Cerebellar cortex (tissue), 1 donor: Measurements from ENCODE around the gene MYBPC2.
A peak's percentile ranks its signal among the peaks of the same experiment; 100 is the strongest.

Experiments used
- DNase-seq: peaks from one replicate; pipeline ENCODE4 v3.0.0-alpha.2; 2015; ENCODE audit warnings: low spot score

Gene MYBPC2

DNA sequence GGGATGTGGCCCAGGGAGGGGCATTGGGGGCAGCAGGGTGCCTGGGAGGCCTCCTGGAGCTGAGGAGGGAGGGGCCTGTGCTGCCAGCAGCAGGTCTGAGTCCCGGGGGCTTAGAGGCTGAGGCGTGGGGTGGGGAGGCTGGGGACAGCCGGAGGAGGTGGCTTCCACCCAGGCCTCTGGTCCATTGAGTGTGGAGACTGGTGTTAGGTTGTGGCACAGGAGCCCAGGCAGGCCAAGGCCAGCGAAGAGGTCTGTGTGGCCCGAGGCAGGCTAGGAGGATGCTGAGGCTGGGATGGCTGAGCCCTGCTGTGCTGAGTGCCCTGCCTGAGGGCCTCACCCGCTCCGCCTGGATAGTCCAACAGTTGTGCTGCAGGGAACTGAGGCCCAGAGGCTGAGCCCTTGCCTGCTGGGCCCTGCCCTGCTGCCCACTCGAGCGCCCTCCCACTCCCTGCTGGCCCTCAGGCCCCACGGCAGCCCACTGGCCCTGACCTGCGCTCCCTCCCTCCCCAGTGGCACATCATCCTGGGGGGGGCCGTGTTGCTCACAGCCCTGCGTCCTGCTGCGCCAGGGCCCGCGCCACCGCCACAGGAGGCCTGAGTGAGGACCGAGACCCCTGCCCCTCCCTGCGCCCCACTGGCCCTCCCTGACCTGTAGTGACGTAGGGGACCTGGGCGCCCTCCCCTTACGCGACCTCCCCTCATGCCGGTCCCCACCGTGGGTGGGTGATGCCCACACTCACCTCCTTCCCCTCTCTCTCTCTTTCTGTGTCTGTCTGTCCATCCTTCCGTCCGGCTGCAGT lies 48.9 kb downstream of the MYBPC2 start:
- DNase-seq = no peak

- no peak for DNase-seq
Observed at GRCh38 chr19:50482271-50482855, 49.7 kb downstream of the MYBPC2 start.

GRCh38 chr19:50482916-50483315 lies 50.2 kb downstream of the MYBPC2 start:
- no peak for DNase-seq

DNA sequence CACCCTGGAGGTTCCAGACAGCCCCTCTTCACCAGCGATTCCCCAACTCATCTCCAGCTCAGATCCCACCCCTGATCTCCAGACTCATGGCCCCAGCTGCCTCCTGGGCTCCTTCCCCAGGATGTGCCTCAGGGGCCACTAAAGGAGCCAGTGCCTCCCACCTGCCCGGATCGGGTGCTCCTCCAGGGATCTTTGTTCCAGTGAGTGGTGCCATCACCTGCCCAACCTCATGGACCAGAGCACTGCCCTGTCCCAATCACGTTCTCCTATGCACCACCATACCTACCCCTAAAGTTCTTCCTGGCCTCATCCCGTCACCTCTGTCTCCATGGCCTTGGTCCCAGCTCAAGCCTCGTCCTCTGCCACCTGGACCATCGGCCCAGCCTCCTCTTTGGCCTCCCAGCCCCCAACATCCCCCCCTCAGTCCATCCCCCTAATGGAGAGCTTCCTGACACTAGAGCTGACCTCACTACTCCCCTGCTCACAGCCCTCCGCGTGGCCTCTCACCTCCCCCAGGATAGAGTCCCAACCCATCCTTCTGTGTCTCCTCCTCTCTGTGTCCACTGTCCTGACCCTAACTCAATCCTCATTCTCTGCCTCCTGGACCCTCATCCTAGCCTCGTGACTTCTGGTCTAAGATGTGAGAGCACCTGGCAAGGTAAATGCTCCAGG lies 52.7 kb downstream of the MYBPC2 start:
- no peak for DNase-seq

DNA sequence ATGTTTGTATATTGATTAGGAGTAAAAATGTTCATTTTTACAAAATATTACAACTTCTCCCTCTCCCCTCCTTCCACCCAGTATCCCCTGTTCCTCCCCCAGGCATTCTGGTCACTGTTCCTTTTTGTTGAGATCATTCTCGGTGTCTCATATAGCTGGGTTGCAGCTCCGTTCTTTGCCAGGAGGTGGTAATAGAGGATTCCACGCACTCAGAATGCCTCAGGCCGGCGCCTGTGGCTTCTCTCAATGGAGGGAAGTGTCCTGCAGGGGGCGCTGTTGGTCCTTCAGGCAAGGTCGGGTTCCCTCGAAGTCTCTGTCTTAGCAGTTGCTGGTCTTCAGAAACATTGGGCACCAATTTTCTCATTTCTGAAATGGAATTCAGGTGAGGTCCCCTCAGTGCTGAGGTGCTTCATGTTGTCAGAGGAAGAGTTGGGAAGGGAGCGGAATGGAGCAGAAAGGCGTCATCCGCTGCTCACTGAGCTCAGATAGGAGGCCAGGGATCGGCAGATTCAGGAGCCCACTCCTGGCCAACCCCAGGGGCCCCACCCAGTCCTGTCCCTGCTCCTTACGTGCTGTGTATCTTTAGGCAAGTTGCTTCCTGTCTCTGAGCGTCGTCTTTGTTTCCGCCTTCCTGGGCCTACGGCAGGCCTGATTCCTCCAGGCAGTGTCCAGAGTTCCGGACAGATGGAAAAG lies 54.3 kb downstream of the MYBPC2 start:
- DNase-seq = peak; percentile 67

- no peak for DNase-seq
Observed at GRCh38 chr19:50488389-50489194, 55.9 kb downstream of the MYBPC2 start.

GRCh38 chr19:50489461-50490011 lies 56.8 kb downstream of the MYBPC2 start:
- no peak for DNase-seq

GRCh38 chr19:50490411-50490811 lies 57.7 kb downstream of the MYBPC2 start:
- DNase-seq = no peak

DNA sequence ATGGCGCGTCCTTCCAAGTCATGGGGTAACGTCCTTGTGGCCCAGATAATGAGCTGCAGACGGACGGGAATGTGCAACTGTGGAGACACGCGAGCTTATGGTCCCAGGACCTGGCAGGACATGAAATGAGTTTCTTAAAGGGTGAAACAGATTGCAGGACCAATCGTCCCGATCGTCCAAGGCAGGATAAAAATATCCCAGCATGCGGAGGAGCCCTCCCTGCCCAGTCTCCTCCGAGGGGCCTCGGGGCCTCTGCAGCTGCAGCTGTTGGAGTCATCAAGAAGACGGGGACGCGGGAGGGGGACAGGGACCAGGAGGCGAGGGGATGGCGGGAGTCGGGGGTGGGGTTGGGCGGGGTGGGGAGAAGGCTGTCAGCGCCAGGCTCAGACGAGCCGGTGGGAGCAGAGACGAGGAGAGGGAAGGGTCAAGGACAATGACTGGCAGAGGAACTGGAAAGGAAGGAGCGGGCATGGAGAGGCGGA lies 58.3 kb downstream of the MYBPC2 start:
- DNase-seq = no peak

GRCh38 chr19:50492303-50493052 lies 59.8 kb downstream of the MYBPC2 start:
- no peak for DNase-seq

- DNase-seq = no peak
Observed at GRCh38 chr19:50493171-50493570, 60.5 kb downstream of the MYBPC2 start.

DNA sequence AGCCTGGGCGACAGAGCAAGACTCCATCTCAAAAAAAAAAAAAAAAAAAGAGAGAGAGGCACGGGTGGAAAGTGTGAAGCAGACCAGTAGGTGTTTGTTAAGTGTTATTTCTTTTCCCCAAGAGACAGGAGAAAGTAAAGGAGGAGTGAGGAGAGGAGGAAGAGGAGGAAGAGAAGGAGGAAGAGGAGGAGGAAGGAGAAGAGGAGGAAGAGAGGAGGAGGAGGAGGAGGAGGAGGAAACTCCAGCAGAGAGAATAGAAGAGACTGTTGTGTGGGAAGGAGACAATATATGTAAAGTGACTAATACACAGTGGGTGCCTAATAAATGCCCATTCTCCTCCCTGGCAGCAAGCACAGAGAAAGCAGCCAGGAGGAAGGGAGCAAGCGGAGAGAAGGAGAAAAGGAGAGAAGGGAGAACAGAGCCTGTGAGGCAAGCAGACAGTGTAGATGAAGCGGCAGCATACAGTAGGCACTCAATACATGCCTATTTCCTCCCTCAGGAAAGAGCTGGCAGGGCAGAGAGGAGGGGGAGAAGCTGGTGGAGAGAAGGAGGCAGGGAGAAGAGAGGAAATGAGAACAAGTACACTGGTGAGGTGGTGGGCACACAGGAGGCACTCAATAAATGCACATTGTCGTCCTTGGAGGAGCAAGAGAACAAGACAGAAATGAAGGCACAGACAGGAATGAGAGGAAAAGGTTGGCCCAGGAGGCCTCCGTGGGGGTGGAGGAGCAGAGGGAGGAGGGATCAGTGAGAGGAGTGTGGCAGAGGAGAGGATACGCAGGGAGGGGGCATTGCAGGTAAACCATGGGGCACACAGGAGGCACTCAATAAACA lies 61.7 kb downstream of the MYBPC2 start:
- DNase-seq = no peak

GRCh38 chr19:50495020-50495531 lies 62.4 kb downstream of the MYBPC2 start:
- no peak for DNase-seq

DNA sequence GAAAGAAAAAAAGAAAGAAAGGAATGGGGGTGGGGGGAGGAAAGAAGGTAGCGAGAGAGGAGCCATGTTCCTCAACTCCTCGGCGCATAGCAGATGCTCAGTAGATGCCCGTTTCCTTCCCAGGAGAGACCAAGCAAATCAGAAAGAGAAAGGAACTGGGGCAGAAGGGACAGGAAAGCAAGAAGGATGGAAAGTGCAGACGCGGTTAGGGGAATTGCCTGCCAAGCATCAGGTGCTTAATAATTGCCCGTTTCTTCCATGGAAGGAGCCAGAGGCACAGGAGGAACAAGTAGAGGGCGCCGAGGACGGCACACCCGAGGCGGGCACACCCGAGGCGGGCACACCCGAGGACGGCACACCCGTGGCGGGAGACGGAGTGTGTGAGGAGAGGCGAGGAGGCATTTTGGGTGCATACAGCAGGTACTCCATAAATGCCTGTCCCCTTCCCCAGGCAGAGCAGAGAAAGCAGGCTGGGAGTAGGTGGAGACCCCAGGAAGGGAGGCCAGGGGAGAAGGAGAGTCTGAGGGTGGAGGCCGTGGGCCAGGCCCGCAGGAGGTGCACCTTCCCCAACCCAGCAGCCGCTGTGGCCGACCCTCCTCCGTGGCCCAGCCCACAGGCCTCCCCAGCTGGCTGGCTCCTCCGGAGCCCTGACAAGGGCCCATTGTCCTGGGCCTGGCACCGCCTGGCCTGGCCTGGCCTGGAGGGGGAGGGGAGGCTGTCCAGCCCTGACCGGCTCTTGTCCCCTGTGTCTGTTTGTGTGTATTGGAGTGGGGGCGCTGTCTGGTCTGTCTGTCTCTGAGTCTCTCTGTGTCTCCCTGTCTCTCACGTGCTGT lies 63.7 kb downstream of the MYBPC2 start:
- peak; percentile 32 for DNase-seq

- DNase-seq = no peak
Observed at GRCh38 chr19:50497022-50497405, 64.3 kb downstream of the MYBPC2 start.

DNA sequence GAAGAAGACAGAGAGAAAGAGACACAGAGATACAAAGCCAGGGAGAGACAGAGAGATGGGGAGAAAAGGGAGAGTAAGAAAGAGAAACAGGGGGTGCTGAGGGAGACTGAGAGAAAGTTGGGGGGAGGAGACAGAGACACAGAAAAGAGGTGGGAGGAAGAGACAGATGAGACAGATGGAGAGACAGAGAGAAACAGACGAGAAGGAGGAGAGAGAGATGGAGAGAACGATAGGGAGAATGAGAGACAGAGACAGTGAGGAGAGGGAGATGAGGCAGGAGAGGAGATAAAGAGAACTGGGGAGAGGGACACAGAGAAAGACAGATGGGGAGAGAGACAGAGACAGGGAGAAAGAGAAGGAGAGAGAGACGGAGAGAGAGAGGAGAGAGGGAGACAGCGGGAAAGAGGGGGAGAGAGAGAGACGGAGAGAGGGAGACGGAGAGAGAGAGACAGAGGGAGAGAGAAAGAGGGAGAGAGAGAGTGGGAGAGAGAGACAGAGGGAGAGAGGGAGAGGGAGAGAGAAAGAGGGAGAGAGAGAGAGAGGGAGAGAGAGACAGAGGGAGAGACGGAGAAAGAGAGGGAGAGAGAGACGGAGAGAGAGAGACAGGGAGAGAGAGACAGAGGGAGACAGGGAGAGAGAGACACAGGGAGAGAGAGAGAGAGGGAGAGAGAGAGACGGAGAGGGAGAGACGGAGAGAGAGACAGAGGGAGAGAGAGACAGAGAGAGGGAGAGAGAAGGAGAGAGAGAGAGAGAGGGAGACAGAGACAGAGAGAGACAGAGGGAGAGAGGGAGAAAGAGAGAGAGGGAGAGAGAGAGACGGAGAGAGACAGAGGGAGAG lies 65.7 kb downstream of the MYBPC2 start:
- no peak for DNase-seq

- DNase-seq = no peak
Observed at GRCh38 chr19:50500060-50500752, 67.5 kb downstream of the MYBPC2 start.
